Ascending aorta (tissue), 2 donors: ENCODE measurements around the gene KIF3A. TPM values are rescaled to one million over a fixed set of nuclear protein-coding genes. Genes with fewer than 3 reads are reported as not detected.

Source experiments
- DNase-seq, 2 donors: peaks; one replicate each; pipeline ENCODE4 v3.0.0-alpha.2; 2019; ENCODE audit warnings: low spot score in 2 of 2
- H3K27ac ChIP-seq, 2 donors: fragments of 200-600 bp; sonication (generic); one replicate each; pipeline ENCODE4 v1.5.1; 2016 to 2017; ENCODE audit warnings: mild to moderate bottlenecking in 1 of 2
- H3K27me3 ChIP-seq: fragments of 200-600 bp; sonication (generic); one replicate; pipeline ENCODE4 v1.5.1; 2017
- H3K36me3 ChIP-seq, 2 donors: fragments of 200-600 bp; sonication (generic); one replicate each; pipeline ENCODE4 v1.5.1; 2016
- H3K4me1 ChIP-seq, 2 donors: fragments of 200-600 bp; sonication (generic); one replicate each; pipeline ENCODE4 v1.5.1; 2016 to 2017; ENCODE audit warnings: mild to moderate bottlenecking in 1 of 2
- H3K4me3 ChIP-seq, 2 donors: fragments of 200-600 bp; sonication (generic); one replicate each; pipeline ENCODE4 v1.5.1; 2016 to 2017; ENCODE audit warnings: mild to moderate bottlenecking in 1 of 2
- H3K9me3 ChIP-seq, 2 donors: fragments of 200-600 bp; sonication (generic); one replicate each; pipeline ENCODE4 v1.5.1; 2016
- intact Hi-C: fragments of 100-400 bp; cut with DNase I; formaldehyde crosslinking; loops from one replicate; pipeline ENCODE4 v1.15.1; 2023
- total RNA-seq: library from RNA; depleted of rRNA; stranded (reverse); fragments of >200 nt; gene quantifications from one replicate; pipeline ENCODE4 v1.1.0, GENCODE V29; 2016
- TF ChIP-seq, protein P1 (sequence below), 3 experiments: fragments of 200-600 bp in 2 of 3; fragments of 450-650 bp in 1 of 3; sonication (generic) in 2 of 3; IDR thresholded peaks; one replicate each; pipeline ENCODE4 v1.5.1; 2016 to 2019; ENCODE audit warnings: antibody characterized with exemption in 3 of 3, mild to moderate bottlenecking in 1 of 3, moderate library complexity in 1 of 3

Gene KIF3A
- total RNA-seq, 1 donor from 2014 or later, result 4.4 TPM

- no peaks in the 10 kb centered on the region for H3K9me3 ChIP-seq
- H3K27me3 ChIP-seq, result no peaks in the 10 kb centered on the region
- peaks cover 2 to 3% of the 10 kb centered on the region in 2 donors for H3K4me1 ChIP-seq
- TF ChIP-seq, protein P1, sequence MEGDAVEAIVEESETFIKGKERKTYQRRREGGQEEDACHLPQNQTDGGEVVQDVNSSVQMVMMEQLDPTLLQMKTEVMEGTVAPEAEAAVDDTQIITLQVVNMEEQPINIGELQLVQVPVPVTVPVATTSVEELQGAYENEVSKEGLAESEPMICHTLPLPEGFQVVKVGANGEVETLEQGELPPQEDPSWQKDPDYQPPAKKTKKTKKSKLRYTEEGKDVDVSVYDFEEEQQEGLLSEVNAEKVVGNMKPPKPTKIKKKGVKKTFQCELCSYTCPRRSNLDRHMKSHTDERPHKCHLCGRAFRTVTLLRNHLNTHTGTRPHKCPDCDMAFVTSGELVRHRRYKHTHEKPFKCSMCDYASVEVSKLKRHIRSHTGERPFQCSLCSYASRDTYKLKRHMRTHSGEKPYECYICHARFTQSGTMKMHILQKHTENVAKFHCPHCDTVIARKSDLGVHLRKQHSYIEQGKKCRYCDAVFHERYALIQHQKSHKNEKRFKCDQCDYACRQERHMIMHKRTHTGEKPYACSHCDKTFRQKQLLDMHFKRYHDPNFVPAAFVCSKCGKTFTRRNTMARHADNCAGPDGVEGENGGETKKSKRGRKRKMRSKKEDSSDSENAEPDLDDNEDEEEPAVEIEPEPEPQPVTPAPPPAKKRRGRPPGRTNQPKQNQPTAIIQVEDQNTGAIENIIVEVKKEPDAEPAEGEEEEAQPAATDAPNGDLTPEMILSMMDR (IDR thresholded peaks at IDR 0.05), result no peak
- no peak overlapping the region for H3K4me3 ChIP-seq
- no peak for DNase-seq
- H3K27ac ChIP-seq, result no peak overlapping the region
- no peaks in the 10 kb centered on the region for H3K36me3 ChIP-seq
- intact Hi-C loops, result no loop called here
Measured at GRCh38 chr5:132751971-132752580, 14.7 kb upstream of the KIF3A start.

- TF ChIP-seq, protein P1 (IDR thresholded peaks at IDR 0.05), result no peak
- Histone ChIP-seq H3K27ac (no peak overlapping the region), H3K4me1 (peaks cover 3 to 4% of the 10 kb centered on the region in 2 donors), H3K36me3 (no peaks in the 10 kb centered on the region), H3K27me3 (no peaks in the 10 kb centered on the region), H3K9me3 (no peaks in the 10 kb centered on the region), H3K4me3 (no peak overlapping the region)
- no peak for DNase-seq
- intact Hi-C loops, result no loop called here
Measured at GRCh38 chr5:132751444-132751843, 14.1 kb upstream of the KIF3A start.

DNA sequence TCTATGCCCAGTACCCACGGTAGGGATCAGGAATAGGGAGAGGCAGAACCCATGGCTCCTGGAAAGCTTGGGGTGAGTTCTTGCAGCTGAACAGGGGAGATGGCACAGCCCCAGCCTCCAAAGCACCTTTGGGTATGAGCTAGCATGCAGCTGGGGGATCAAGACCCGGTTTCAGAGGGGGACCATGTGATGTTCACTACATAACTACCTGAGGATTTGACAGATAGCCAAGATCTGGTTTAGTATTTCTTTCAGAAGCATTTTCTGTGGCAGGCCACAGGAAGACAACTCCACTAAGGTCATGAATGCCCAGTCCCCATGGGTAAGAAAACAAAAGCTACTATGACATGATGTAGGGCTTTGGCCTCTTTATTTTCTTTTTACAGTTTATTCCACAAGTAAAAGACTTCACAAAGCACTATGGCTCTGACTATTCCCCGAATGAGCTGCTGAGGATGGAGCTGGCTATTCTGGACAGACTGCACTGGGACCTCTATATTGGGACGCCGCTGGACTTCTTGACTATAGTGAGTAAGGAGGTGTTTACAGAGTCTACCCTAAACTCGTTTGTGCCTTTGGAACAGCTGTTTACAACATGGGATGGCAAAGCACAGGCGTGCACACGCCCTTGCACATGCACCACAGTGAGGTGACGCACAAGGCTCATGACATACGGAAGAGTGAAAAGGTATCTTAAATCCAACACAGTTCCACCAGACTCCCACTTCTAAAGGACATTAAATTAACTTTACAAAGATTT, 13.3 kb upstream of the KIF3A start:
- no peak for DNase-seq
- peaks cover 3 to 4% of the 10 kb centered on the region in 2 donors for H3K4me1 ChIP-seq
- H3K9me3 ChIP-seq, result no peaks in the 10 kb centered on the region
- H3K4me3 ChIP-seq, result no peak overlapping the region
- intact Hi-C loops, result no loop called here
- no peaks in the 10 kb centered on the region for H3K36me3 ChIP-seq
- no peaks in the 10 kb centered on the region for H3K27me3 ChIP-seq
- TF ChIP-seq, protein P1 (IDR thresholded peaks at IDR 0.05), result no peak
- H3K27ac ChIP-seq, result no peak overlapping the region

- Histone ChIP-seq H3K4me1 (peaks cover 3 to 4% of the 10 kb centered on the region in 2 donors), H3K27ac (no peak overlapping the region), H3K9me3 (no peaks in the 10 kb centered on the region), H3K4me3 (no peak overlapping the region), H3K36me3 (no peaks in the 10 kb centered on the region), H3K27me3 (no peaks in the 10 kb centered on the region)
- intact Hi-C loops, result no loop called here
- DNase-seq, result no peak
- TF ChIP-seq, protein P1 (IDR thresholded peaks at IDR 0.05), result no peak
Measured at GRCh38 chr5:132749506-132749905, 12.2 kb upstream of the KIF3A start.

DNA sequence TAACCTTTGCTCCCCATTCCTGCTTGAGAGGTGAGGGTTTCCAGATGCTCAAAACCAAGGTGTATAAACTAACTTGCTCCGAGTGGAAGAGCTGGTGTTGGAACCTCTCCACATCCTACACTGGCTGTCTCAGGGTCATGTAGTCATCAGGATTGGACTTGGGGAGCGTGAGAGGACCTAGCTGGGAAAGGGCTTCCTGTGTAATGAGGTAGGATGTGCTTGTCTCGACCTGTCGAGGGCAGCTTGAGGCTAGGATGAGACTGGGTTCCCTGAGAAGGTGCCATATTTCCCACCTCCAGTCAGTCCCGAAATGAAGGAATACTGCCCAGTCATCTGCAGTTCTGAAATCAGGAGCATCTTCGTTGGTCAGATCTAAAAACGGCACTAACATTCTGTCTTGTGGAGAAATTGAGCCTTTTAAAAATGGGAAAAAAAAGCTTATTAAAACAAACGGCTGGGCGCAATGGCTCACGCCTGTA, 11.2 kb upstream of the KIF3A start:
- DNase-seq, result no peak
- Histone ChIP-seq H3K27me3 (no peaks in the 10 kb centered on the region), H3K4me1 (peaks cover 3 to 4% of the 10 kb centered on the region in 2 donors), H3K4me3 (no peak overlapping the region), H3K36me3 (no peaks in the 10 kb centered on the region), H3K9me3 (no peaks in the 10 kb centered on the region), H3K27ac (no peak overlapping the region)
- intact Hi-C loops, result no loop called here
- TF ChIP-seq, protein P1 (IDR thresholded peaks at IDR 0.05), result no peak
